Hippocampal formation (tissue), 2 donors: ENCODE measurements around the gene OLFML2B.

Experiments
- DNase-seq, 2 donors: peaks; one replicate each; lab custom pipeline; 2025; lab: John Stamatoyannopoulos, UW

Gene OLFML2B

DNA sequence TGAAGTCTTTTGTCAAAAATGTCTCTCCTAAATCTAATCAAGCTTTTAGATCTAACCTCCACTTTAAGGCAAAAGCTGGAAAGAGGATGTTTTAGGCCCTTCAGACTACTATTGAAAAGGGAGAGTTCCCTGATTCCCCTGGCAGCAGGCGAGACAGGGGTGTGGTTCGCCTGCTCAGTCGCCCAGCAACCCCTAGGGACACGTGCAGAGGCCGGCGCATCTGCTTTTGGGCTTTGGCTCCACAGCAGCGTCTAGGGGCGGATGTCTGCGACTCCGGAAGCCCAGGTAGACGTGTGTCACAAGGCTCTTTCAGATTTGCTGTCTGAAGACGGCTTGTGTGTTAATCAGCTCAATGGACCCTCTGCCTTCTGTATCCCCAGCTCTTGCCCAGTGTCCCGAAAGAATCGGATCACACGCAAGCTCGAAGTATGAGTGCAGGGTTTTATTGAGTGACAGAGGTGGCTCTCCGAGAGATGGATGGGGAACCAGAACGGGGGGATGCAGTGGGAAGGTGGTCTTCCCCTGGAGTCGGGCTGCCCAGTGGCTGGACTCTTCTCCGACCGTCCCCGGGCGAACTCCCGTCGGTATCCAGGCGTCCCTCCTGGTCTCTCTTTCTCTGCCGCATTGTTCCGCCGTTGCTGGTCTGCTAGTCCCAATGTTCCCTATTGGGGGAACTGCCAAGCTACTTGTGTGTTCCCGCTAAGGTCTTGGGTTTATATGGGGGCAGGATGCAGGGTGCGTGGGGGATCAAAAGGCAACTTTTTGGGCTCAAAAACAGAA lies 45.5 kb downstream of the OLFML2B start:
- no peak for DNase-seq

DNA sequence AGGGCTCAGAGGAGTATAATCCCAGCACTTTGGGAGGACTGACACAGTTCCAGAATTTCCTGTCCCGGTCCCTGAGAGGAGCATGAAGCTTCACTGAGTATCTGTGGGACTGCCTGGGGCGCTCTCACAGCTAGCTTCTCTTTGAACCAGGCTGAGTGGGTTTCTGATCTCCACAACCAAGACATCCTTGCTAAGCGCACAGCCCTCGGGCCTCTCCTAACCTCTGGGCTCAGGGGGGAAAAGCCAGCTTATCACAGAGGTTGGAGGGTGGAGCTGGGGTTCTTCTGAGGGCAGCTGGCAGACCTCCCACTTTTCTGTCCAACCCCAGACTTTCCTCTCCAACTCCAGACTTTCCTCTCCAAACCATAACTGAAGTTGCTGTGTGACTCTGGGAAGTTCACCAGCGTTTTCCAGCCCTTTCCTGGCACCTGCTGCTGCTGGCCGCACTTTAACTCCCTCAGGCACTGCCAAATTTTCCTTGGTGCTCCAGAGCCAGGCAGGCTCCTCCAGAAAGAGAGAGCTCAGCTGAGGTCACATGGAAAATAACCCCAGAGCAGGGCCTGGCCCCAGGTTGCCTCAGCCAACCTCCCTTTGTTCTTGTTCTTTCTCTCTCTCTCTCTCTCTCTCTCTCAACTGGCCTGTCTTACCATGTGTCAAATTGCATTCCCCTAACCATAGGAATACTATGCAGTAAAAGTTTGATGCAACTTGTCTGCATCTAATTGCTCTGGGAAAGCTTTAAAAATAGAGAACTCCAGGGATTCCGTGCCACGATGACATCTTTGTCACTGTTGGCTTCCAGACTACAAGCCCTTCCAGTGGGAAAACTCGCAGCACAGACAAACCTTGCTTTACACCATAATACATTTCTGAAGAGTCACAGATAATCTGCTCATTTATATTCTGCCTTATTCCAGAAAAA lies 49.5 kb downstream of the OLFML2B start:
- DNase-seq = no peak

DNA sequence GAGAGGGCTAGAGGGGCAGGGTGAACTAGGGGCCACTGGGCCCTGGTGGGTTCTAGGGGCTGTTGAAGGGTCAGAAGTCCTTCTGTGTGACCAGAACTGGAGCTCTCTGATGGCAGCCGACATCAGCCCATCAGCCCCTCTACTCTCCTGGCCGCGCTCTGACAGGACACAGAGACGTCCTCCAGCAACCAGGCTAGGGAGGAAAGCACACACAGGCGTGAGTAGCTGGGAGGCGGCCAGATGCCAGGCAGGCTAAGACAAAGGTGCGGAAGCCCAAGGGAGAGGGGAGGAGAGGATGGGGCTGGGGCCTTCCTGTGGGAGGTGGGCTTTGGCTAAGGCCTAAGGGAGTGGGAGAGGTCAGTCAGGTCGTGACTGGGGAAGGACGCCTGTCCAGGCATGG lies 50.8 kb downstream of the OLFML2B start:
- DNase-seq = no peak

DNA sequence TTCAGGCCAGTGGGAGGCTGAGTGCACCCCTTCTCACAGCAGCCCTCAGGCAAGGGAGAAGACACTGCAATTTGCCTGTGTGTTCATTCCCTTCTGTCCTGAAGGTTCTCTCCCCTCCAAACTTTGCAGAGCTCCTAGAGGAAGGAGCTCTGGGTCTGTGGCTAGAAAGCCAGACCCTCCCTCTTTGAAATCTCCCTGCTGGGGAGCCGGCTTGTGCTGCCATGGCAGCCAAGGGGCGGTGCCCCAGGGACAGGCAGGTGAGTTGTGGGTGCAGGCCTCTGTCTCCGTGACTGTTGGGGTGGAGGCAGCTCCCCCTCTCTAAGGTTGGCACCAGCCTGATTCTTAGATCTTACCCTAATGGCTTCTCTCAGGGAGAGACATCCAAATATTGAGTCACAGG lies 53.0 kb downstream of the OLFML2B start:
- DNase-seq = no peak

DNA sequence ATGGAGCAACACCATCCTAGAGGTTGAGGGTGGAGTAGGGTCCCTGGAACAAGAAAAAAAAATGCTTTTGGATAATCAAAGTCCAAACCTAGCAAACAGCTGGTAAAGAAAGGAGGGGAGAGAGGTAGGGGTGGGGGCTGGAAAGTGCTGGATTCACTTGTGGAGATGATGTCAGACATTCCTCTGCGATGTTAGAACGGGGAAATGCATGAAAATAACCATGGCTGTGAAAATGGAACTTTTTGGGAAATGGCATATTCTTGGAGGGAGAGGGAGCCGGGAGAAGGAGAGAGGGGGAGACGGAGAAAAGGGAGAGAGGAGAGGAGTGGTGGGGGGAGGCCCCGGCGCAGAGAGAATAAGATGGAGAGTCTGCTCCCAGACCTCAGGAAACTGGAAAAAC lies 53.6 kb downstream of the OLFML2B start:
- DNase-seq = no peak

DNA sequence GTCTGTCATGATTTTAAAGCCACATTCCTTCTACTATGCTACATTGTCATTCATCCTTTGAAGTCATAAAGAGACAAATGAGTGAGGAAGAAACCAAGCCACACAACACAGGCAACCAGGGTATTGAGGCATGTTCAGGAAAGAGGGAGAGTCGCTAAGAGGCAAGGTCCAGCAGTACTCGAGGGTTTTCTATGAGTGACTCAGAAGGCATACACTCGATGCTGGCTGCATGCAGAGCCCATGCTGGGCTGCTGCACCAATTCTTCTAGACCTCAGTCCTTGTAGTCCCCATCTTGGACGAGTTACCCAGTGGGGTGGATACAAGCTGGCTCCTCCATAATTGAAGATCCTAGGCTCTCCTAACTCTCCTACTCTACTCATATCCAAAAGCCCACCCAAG lies 57.6 kb downstream of the OLFML2B start:
- DNase-seq = no peak

DNA sequence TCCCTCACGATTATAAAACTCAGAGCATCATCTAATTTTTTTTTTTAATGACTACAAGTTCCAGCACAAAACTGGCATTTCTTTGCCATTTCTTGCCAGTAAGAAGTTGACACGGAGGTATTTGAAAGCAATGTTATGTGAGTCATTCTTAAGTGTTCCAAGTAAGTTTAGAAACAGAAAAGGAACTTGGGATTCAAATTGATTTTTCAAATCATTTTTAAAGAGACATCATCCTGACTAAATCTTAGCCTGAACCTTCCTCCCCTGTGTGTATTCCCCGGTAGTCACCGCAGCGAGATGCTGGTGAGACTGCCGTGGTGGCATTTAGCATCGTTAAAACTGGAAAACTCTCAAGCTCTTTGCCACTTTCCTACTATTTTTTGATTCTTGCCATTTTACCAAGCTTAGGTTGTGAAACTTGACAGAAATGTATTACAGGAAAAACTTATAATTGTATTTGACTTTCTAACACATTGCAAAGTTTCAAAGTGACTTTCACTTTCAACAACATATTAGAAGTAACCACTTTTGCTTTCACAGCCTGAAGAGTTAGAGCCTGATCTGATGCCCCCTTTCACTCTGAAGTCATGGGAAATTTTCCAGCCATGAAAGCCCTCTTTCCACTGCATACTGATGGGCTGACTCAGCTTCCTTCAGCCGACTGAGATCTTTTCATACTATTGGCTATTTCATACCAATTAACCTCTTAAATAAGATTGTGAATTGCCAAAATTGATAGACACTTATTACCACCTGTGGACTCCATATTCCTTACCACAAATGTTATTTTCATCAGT lies 61.4 kb downstream of the OLFML2B start:
- DNase-seq = no peak

DNA sequence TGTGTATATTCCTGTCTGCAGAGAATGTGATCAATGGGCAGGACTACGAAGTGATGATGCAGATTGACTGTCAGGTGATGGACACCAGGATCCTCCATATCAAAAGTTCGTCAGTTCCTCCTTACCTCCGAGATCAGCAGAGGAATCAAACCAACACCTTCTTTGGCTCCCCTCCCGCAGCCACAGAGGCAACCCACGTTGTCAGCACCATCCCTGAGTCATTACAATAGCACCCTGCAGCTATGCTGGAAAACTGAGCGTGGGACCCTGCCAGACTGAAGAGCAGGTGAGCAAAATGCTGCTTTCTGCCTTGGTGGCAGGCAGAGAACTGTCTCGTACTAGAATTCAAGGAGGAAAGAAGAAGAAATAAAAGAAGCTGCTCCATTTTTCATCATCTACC lies 65.2 kb downstream of the OLFML2B start:
- no peak for DNase-seq

DNA sequence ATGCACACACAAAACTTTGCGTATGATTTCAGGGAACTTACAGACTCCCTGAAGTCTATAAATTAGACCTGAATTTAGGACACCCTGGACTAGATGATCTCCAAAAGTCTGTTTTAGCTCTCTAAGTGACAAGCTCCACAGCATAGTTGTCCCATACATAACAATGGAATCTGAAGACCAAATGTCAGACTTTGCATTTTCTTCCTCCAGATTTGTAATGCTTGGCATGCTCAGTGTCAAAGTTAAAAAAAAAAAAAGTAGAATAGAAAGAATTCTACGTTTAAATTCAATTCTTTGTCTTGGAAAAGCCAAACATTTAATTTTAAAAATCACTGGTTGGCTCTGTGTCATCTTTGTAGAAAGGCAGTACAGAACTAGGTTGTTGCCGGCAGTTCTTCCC lies 66.7 kb downstream of the OLFML2B start:
- DNase-seq = no peak

DNA sequence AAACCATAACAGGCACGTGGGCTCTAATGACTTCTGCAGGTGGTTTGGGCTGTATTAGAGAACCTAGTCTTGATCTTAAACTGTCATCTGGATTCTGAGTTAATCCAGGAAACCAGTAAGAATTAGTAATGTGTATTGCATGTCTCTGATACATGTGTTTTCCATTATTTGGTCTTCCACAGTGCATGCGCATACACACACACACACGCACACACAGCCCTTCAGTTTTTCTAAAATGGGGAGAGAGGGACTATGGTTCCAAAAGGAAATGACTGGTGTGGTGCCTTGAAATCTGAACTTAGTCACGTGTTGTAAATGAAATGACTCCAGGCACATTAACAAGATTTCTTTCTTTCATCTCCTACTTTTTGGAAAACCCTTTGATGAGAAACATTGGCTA lies 67.6 kb downstream of the OLFML2B start:
- no peak for DNase-seq

DNA sequence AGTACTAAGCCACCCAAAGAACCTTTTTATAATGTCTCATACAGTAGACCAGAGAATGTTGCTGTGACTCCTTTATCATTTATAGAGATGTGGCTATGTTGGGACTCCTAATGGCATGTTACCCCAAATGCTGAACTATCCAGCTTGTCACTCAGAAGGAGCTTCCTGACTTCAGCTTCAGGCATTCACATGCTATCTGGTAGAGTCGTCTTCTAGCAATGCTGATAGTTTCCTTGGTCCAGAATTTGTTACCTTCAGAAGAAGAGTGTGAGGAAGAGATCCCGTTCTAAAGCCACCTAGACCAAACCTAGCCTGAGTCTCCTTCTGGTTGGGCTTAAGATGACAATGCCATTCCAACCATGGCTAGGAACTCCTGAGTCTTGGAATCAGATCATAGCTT lies 68.1 kb downstream of the OLFML2B start:
- DNase-seq = no peak

DNA sequence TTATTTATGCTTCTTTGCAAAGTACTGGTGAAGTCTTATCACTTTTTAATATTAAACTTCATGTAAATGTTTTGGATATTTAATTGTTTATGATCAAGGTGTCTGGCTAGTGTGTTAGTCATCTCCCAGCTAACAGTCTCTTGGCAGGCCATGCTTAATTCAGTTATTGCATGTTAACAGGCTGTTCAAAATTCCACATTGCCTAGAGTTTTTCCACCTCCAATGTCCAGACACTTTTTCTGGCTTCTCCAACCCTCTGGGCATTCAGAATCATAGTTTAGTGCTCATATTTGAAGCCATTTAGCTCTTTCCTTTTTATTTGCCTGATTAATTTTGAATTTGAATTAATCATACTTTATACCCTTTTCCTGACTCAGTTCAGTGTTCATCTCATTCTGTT lies 69.2 kb downstream of the OLFML2B start:
- DNase-seq = no peak

DNA sequence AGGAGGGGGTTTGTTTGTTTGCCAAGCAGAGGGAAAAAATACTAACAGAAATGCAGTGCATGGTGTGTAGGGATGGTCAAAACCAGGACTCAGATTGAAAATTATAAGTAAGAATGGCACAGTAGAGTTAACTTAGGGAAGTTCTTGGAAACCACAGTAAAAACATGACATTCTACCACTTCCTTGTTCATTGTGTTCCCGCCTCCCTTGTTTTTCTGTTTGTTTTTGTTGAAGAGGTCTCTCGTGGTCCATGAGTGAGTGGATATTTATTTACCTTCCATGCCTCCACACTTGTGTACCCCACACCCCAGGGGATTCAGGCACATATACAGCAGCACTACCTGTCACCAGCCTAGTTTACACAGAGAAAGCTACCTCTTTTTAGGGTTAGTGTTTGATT lies 69.6 kb downstream of the OLFML2B start:
- DNase-seq = no peak

DNA sequence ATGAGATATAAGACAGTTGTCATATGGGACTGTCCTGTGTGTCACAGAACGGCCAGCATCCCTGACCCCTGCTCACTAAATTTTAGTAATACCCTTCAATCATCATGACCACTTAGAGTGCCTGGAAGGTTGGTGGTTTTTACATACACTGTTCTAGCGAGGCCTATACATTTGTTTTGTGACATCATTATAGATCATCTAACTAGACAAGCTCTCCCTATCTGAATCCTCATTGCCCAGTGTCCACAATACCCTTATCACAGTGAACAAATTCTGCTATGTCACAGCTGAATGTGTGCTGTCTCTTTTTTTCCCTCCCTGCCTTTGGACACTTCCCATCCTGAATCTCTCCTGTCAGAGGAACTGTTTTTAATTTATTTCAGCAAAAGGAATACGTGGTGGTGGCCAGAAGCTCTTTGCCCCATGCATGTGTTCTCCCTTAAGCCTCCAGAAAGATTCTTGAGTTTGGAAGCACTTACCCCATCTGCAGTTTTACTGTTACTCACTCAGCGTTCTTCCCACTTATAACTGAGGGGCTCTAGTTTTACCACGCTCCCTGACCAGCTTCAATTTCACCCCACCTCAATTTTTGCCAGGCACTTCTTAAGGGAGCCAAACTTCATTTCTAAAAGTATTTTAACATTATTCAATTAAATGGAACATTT lies 70.3 kb downstream of the OLFML2B start:
- DNase-seq = no peak

DNA sequence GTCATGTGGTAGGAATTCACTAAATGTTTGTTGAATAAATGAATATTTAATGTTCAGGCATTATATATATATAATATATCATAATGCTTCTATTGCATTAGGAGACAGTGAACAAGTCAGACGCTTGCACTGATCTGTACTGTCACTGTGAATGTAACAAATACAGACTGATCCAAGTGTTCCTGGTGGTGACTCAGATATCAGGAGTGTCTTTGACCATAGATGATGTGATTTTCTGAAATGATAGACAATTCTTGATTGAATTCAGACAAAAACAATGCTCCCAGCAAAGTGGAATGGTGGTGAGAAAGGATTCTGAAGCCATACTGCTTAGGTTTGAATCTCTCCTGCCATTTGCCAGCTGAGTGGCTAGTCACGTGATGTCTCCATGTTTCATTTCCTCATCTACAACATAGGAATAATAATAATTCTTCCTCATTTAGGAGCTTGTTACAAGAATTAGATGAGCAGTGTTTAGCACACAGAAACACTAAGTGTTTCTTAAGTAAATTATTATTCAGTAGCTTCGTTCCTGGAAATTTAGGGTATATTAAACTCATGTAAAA lies 71.0 kb downstream of the OLFML2B start:
- DNase-seq = no peak

DNA sequence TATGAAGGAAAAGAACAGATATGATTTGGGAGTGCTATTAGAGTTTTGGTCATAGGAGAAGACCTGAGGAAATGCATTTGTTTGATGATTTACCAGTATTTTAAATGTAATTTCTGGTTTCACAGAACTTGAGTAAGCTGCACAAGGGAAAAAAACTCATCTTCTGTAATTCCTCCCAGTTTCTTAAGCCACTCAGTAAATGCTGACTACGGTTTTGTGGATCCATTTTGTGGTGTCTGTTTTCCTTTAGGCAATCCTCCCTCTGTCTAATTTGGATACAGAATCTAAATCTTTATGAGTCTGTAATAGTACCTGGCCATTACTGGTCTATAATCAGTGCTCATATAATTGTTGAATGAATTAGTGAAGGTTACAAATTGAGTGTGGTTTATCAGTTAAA lies 72.0 kb downstream of the OLFML2B start:
- DNase-seq = no peak

DNA sequence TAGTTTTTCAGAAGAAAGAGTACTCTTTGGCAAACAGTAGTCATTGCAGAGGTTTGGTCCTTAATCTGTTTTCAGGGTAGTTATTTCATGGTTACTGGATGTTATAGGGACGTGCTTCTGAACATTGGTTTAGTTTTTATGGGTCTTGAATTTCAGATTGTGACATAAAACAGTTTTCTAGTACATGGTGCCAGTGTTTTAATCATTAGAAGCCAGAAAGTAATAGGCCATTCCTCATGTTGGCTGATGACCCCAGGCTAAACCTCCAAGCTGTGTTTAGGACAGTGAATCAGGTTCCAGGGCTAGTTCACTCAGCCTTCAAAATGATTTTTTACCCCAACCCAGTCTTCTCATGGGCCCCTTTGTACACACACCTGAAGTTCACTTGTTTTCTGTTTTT lies 73.3 kb downstream of the OLFML2B start:
- no peak for DNase-seq

DNA sequence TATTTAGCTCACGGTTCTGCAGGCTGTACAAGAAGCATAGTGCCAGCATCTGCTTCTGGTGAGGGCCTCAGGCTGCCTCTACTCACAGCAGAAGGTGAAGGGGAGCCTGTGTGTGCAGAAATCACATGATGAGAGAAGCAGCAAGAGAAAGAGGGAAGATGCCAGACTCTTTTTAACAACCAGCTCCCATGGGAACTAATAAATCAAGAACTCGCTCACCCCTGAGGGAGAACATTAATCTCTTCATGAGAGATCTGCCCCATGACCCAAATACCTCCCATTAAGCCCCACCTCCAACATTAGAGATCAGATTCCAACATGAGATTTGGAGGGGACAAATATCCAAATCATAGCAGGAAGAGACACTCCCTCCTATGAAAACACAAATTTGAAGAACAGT lies 74.1 kb downstream of the OLFML2B start:
- no peak for DNase-seq

DNA sequence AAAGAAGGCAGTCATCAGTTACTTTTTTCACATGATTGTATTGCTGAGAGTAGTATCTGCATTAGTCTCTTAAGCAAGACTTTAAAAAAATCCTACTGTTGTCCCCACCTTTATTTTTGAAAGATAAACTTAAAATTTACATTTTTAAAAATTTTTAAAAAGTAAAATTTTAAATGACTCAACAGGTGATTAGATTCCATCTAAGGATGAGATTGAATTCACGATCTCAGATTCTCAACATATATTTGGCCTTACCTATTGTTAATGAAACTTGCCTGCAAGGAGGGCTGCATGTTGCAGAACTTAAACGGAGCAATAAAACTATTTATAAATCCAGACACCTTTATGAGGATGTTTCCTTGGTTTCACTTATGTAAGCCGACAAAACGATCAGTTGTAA lies 75.2 kb downstream of the OLFML2B start:
- DNase-seq = no peak

DNA sequence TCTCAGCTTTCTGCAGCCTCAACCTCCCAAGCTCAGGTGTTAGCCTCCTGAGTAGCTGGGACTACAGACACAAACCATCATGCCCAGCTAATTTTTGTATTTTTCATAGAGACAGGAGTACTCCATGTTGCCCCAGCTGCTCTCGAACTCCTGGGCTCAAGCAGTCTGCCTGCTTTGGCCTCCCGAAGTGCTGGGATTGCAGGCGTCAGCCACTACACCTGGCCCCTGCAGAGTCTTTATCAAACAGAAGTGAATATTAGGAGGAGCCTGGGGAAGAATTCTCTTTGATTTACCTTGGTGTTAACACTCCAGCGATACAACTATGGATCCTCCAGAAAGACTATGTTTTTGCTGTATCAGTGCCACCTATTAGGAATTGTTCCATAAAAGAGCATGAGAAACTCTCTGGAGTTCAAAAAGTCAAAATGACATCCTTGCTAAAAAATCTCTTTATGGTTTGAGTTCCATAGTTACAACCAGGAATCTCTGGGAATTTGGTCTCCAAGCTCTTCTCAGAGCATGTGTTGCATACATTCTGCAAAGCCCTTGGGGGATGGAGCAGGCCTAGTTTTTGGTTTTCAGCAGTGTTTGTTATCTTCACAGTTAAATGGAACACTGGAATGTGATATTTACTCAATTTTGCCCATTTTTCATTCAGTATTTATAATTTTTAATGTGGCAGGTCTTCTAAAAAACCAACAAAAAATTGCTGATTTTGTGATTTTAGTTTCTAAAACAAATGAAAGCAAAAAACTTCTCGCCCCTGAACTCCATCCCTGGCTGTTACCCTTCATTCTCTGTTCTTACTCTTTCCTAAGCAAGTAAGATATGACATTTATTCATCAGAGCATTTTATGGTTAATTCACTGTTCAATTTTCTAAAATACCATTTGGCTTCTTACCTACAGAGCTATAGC lies 77.3 kb downstream of the OLFML2B start:
- DNase-seq = no peak
